OCI-M2 (cell line): ENCODE results near the gene BEND5.

Experiments used
- DNase-seq: peaks from one replicate; lab custom pipeline; 2025; ENCODE audit not compliant: unreplicated experiment; lab: John Stamatoyannopoulos, UW

The BEND5 gene

DNA sequence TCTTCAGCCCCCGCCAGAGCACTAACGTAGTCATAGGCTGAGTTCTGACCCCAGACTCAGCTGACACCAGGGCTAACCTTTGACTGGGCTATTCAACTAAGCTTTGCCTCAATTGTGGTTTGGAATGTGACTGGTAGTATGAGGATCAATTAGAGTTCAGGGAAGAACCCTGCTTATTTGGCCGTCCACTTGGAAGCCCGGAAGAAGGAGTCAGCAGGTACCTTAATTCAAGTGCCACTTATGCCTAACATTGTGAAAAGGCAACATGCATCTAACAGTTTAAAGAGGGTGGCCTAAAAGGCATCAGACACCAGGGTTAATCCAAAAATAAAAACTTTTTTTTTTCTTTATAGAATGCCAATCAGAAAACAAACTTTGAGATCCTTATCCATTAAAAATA lies 92.3 kb downstream of the BEND5 start:
- DNase-seq: no peak

DNA sequence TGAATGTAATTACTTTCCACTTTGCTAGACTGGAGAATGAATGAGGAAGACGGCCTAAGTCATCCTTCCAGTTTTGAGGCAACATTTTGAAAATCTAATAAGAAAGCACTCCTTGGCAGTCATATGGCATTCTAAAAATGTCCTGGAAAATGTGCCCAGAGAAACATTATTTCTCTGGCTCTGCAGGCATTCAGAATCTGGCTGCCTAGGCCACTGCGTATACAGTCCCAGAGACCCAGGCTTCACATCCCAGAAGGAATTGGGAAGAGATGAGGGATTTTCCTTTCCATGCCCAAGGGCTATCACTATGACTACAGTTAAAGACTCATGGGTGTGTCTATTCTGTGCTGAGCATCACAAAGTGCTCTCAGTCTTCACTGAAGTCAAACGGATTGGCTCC lies 92.9 kb downstream of the BEND5 start:
- DNase-seq: no peak

DNA sequence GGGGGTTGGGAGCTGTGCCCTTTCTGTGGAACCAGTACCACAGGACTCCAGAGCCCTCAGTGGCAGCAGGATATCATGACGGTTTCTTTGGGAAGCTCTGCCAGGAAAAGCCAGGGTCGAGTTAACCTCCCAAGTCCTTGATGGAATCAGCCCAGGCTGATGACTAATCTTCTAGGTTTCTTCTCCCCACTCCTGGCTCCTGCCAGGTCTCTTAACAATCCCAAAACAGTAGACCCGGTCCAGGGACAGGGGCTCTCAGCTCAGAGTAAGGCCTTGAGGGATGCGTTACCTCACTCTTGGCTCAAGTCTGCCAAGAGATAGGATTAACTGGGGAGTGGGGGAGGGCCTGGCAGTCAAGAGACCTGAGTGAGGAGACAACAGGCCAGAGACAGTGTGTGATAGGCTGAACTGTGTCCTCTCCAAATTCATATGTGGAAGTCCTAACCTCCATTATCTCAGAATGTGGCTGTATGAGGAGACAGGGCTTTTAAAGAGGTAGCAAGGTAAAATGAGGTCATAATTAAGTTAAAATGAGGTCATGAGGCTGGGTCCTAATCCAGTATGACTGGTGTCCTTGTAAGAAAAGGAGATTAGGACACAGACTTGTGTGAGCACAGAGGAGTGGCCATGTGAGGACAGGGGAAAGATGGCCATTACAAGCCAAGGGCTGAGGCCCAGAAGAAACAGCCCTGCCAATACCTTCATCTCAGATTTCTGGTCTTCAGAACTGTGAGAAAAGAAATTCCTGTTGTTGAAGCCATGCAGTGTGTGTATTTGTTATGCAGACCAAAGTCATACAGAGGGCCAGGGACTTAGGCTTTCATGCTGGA lies 95.0 kb downstream of the BEND5 start:
- DNase-seq: no peak

DNA sequence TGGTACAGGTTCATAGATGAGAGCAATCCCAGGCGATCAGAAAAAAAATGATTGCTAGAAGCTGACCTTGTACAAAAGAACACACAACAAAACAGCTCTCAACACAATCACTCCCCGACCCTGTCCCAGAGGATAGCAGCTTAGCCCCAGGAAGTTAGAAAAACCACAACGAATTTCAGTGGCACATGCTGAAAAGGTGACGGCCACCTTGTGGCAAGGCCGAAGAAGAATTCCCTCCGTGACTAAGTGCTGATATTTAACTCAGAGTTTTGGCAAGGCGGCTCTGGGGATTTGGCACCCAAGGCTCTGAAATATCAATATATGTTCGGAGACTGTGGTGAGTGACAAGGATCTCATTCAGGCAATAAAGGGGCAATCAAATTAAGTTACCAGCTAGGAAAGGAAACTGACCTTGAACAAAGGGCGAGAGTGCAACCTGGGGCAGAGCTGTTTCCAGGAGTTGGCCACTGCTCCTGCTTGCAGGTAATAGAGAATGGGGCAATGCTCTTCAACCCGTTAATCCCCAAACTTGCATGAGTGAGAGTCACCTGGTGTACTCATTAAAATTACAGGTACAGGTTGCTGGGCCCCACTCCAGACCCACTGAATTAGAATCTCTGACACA lies 96.2 kb downstream of the BEND5 start:
- no peak for DNase-seq

DNA sequence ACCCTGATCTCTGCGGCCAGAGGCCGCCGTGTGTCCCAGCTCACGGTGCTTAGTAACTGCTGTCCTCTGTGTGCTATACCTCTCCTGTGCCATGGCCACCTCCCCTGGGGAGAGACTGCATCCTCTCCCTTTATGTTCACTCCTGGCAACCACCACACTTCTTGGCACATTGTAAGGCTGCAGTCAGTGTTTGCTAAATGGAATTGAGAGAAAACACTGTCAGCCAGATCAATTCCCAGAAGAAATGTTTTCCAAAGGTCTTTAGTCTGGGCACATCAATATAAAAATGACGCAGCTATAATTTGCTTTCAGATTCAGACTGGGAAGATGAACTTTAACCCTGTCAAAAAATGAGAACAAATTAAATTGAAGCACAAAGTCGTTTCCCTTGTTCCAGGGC lies 96.8 kb downstream of the BEND5 start:
- no peak for DNase-seq

DNA sequence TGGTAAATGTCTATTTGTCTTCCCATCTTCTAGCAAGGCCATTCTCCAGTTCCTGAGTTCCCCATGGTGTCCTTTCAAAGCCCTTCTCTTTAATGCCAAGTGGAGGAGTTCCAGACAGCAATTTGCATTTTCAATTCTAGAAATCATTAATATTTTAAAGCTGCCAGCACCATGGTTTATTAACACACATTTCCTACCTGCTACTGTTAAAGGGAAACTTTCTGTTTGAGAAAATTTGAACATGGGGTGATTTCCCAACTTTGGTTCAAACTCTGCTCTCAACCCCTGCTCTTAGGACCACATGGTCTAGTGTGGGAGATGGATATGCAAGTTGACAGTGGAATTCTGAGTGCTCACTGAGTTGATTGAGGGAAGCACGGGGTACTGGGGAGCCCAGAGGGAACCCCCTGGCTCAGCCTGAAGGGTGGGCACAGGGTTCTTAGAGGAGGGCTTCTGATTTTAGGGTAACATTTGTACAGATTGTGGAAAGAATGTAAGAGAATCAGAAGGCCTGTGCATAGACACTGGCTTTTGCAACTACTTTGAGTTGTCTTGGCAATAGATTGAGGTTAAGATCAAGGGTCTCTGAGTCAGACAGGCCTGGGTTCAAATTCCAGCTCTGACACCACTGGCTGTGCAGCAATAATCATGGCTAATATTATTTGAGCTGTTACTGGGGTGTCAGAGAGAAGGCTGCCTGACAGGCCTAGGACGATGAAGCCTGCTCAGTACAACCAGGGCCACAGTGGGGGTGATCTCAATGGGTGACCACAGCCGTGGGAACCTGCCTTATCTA lies 97.8 kb downstream of the BEND5 start:
- no peak for DNase-seq
